Neural progenitor cell (in vitro differentiated cells): ENCODE measurements around the gene MRPL21.

Source experiments
- EZH2 ChIP-seq: fragments of 200-600 bp; sonication (generic); IDR thresholded peaks from 2 replicates; pipeline ENCODE4 v1.6.1; 2017; ENCODE audit warnings: antibody characterized with exemption, mild to moderate bottlenecking, moderate library complexity
- TF ChIP-seq, protein P1 (sequence below): fragments of 200-600 bp; sonication (generic); IDR thresholded peaks from 2 replicates; pipeline ENCODE4 v1.5.1; 2017; ENCODE audit warnings: antibody characterized with exemption, mild to moderate bottlenecking

DNA sequence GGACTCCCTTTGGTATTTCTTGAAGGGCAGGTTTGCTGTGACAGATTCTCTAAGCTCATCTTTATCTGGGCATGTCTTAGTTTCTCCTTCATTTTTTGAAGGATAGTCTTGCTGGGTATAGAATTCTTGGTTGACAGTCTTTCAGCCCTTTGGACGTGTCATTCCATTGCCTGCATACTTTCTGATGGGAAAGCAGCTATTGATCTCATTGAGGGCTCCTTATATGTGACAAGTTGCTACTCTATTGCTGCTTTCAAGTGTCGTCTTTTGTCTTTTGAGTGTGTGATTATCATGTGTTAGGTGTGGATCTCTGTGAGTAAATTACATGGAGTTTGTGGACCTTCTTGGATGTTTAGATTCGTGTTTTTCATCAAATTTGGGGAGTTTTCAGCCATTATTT, 22.0 kb upstream of the MRPL21 start:
- TF ChIP-seq, protein P1, sequence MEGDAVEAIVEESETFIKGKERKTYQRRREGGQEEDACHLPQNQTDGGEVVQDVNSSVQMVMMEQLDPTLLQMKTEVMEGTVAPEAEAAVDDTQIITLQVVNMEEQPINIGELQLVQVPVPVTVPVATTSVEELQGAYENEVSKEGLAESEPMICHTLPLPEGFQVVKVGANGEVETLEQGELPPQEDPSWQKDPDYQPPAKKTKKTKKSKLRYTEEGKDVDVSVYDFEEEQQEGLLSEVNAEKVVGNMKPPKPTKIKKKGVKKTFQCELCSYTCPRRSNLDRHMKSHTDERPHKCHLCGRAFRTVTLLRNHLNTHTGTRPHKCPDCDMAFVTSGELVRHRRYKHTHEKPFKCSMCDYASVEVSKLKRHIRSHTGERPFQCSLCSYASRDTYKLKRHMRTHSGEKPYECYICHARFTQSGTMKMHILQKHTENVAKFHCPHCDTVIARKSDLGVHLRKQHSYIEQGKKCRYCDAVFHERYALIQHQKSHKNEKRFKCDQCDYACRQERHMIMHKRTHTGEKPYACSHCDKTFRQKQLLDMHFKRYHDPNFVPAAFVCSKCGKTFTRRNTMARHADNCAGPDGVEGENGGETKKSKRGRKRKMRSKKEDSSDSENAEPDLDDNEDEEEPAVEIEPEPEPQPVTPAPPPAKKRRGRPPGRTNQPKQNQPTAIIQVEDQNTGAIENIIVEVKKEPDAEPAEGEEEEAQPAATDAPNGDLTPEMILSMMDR, result no peak
- no peak for TF ChIP-seq EZH2
